HepG2 (cell line): ENCODE data around the gene TXNRD1. TPM values are rescaled to one million over a fixed set of nuclear protein-coding genes. Genes with fewer than 3 reads are reported as not detected.

Experiments
- ATAC-seq: fragments of 200-7000 bp; cut with Tn5 transposase; 3 replicates; pipeline ENCODE4 v1.9.1; 2020; ENCODE audit warnings: mild to moderate bottlenecking, moderate library complexity
- BruUV-seq: library from RNA; stranded (reverse); fragments of 400-500 nt; replicated peaks from 2 replicates; lab custom pipeline; 2021; lab: Mats Ljungman, UMichigan
- CTCF ChIA-PET: fragments of 300-600 bp; formaldehyde crosslinking; extraction: SDS; loops from one replicate; lab custom pipeline; 2021; ENCODE audit warnings: low total read pairs, inconsistent platforms, low intra/inter-chr PET ratio; lab: Yijun Ruan, JAX
- POLR2A ChIA-PET: fragments of 350-600 bp; sonication (Branson Sonifier 250); formaldehyde crosslinking; loops from one replicate; lab custom pipeline; 2020; ENCODE audit warnings: antibody characterized with exemption, inconsistent platforms; lab: Yijun Ruan, JAX
- DNase-seq: peaks from one replicate; pipeline ENCODE4 v3.0.0-alpha.2; 2015; ENCODE audit warnings: low spot score
- FAIRE-seq: peaks from 3 replicates; lab custom pipeline; 2011; peaks lifted over from hg19 to GRCh38; lab: Jason Lieb, UNC
- H2AFZ ChIP-seq: one replicate; pipeline ENCODE4 v1.6.1; 2011; ENCODE audit warnings: low read length, inconsistent platforms
- H3K27ac ChIP-seq: fragments of 300-600 bp; 3 replicates; pipeline ENCODE4 v1.8.0; 2011; ENCODE audit warnings: mixed run types, mild to moderate bottlenecking, mixed read lengths, low read length, inconsistent platforms; ENCODE audit not compliant: insufficient read depth; ENCODE audit errors: extremely low read length
- H3K27me3 ChIP-seq, 2 experiments: fragments of 200-600 bp in 1 of 2; 2 replicates in 1 of 2; 3 replicates in 1 of 2; pipeline versions ENCODE4 v1.6.0 to v1.8.0; 2011; ENCODE audit warnings: low read length in 2 of 2, mild to moderate bottlenecking in 2 of 2, moderate library complexity in 2 of 2, inconsistent platforms in 1 of 2; ENCODE audit not compliant: insufficient read depth in 2 of 2, control insufficient read depth in 1 of 2
- H3K36me3 ChIP-seq, 2 experiments: fragments of 200-600 bp in 1 of 2; replicated peaks in 1 of 2; 2 replicates in 1 of 2; 3 replicates in 1 of 2; pipeline versions ENCODE4 v1.5.1 to v1.8.0; 2011; ENCODE audit warnings: low read length in 2 of 2, inconsistent platforms in 1 of 2; ENCODE audit not compliant: insufficient read depth in 2 of 2, control insufficient read depth in 1 of 2
- H3K4me1 ChIP-seq: 2 replicates; pipeline ENCODE4 v1.5.1; 2012; ENCODE audit warnings: low read length, inconsistent platforms; ENCODE audit not compliant: insufficient read depth
- H3K4me2 ChIP-seq: 2 replicates; pipeline ENCODE4 v1.6.0; 2011; ENCODE audit warnings: low read depth, low read length, inconsistent platforms
- H3K4me3 ChIP-seq, 3 experiments: fragments of 200-600 bp in 1 of 3; sonication (generic), shearing (Covaris generic) in 1 of 3; replicated peaks in 1 of 3; 2 replicates each; pipeline ENCODE4 v1.5.1; 2011 to 2016; ENCODE audit warnings: low read length in 3 of 3, inconsistent platforms in 2 of 3, low read depth in 2 of 3, mild to moderate bottlenecking in 2 of 3, control low read depth in 1 of 3, mixed read lengths in 1 of 3; ENCODE audit not compliant: insufficient read depth in 1 of 3
- H3K79me2 ChIP-seq: one replicate; pipeline ENCODE4 v1.6.1; 2011; ENCODE audit warnings: low read length, inconsistent platforms; ENCODE audit not compliant: insufficient read depth
- H3K9ac ChIP-seq: 2 replicates; pipeline ENCODE4 v1.6.0; 2011; ENCODE audit warnings: mild to moderate bottlenecking, low read depth, low read length, inconsistent platforms; ENCODE audit not compliant: insufficient read depth
- H3K9me3 ChIP-seq: 2 replicates; pipeline ENCODE4 v1.5.1; 2012; ENCODE audit warnings: mild to moderate bottlenecking, low read length
- H4K20me1 ChIP-seq: 2 replicates; pipeline ENCODE4 v1.6.0; 2011; ENCODE audit warnings: inconsistent platforms, mild to moderate bottlenecking, low read length, moderate library complexity; ENCODE audit not compliant: insufficient read depth
- HNF4A ChIP-seq: sonication (generic); formaldehyde crosslinking; IDR thresholded peaks from 2 replicates; pipeline ENCODE4 v1.4.0; 2020; ENCODE audit warnings: missing genetic modification reagents
- NR2C2 ChIP-seq: sonication (generic); formaldehyde crosslinking; IDR thresholded peaks from 2 replicates; pipeline ENCODE4 v1.4.0; 2020; ENCODE audit warnings: missing genetic modification reagents, mild to moderate bottlenecking, moderate library complexity, borderline replicate concordance
- ZNF747 ChIP-seq: sonication (generic); formaldehyde crosslinking; IDR thresholded peaks from 2 replicates; pipeline ENCODE4 v1.8.1; 2023; ENCODE audit warnings: missing genetic modification reagents, mild to moderate bottlenecking, borderline replicate concordance
- WGBS: methylation state at CpG from one replicate; pipeline ENCODE4 v1.1.6; 2017; ENCODE audit warnings: low lambda C conversion rate; 5-methylcytosine and 5-hydroxymethylcytosine counted together
- in situ Hi-C: cut with HindIII; loops from 2 replicates; pipeline ENCODE4 v1.10.0; 2017; ENCODE audit warnings: low pct_unique_long_range_greater_than_20kb; ENCODE audit not compliant: extremely low pct_ligation_motif_present
- intact Hi-C: fragments of 100-400 bp; cut with micrococcal nuclease; formaldehyde crosslinking; loops from one replicate; pipeline ENCODE4 v1.10.0; 2022; ENCODE audit not compliant: unreplicated experiment
- polyA plus RNA-seq, 8 experiments: library from polyadenylated mRNA; depleted of rRNA in 3 of 8; stranded (reverse) in 7 of 8; unstranded in 1 of 8; fragments of >200 nt; fragmentation: Illumina TruSeq in 4 of 8; extraction: Trizol in 4 of 8; gene quantifications; 2 replicates each; pipeline versions ENCODE4 v1.2.1 to v1.2.3, GENCODE V29; 2011 to 2016; ENCODE audit warnings: low read depth in 4 of 8, missing spikeins in 1 of 8, mixed read lengths in 1 of 8; ENCODE audit not compliant: insufficient read depth in 1 of 8
- total RNA-seq, 5 experiments: library from RNA; depleted of rRNA; stranded (reverse); fragments of >200 nt; fragmentation: Illumina TruSeq; extraction: Trizol; gene quantifications; 2 replicates each; pipeline ENCODE4 v1.2.3, GENCODE V29; 2016; ENCODE audit warnings: low read depth in 1 of 5
- TF ChIP-seq, protein P1 (sequence below): sonication (generic); formaldehyde crosslinking; IDR thresholded peaks from 2 replicates; pipeline ENCODE4 v1.5.0; 2020; ENCODE audit warnings: mild to moderate bottlenecking, missing genetic modification reagents, borderline replicate concordance
- TF ChIP-seq, protein P2 (sequence below): sonication (generic); formaldehyde crosslinking; IDR thresholded peaks from 2 replicates; pipeline ENCODE4 v1.5.1; 2020; ENCODE audit warnings: missing genetic modification reagents, mild to moderate bottlenecking, borderline replicate concordance

The TXNRD1 gene
- total and polyA plus RNA-seq, 2 of the 13 experiments (the other 11 are each of a cell fraction or from before 2014, with no cell fraction given) = 54.0 to 190 TPM

DNA sequence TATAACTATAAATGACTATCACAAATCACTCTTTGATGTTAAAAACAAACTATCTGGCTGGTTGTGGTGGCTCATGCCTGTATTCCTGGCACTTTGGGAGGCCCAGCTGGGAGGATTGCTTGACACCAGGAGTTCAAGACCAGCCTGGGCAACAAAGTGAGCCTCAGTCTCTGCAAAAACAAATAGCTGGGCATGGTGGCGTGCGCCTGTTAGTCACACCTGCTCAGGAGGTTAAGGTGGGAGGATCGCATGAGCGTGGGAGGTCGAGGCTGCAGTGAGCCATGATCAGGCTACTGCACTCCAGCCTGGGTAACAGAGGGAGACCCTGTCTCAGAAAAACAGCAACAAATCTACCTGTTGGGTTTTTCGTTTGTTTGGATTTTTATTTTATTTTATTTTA lies 5.4 kb downstream of the TXNRD1 start (continued):
- TF ChIP-seq NR2C2 (CRISPR knock-in tag) (no peak), ZNF747 (no peak), HNF4A (CRISPR knock-in tag) (no peak)

DNA sequence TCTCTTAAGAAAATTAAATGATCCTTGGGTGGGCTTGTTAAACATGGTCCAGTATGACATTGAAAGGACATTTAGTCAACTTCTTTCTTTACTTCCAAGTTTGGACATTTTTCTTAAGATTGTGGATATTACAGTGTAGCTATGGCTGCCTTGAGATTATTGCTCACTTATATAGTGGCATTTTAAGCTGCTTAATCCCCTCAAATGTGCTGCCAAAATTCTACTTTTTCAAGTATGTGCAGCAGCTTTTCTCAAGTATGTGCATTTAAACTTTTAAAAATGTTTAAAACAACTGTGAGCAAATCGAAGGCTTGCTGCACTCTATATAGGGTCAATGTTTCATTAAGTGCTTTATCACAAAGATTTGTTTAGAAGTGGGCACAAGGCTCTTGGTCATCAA lies 7.4 kb downstream of the TXNRD1 start:
- no peak for FAIRE-seq
- Histone ChIP-seq H3K9me3 (no peaks in the 10 kb centered on the region), H3K4me3 (no peak overlapping the region), H3K27me3 (peaks cover 0 to 10% of the 10 kb centered on the region in 2 experiments; a peak in 2 of 5 replicates), H3K4me2 (no peak overlapping the region), H2AFZ (no peak overlapping the region), H3K79me2 (no peaks in the 10 kb centered on the region), H3K9ac (no peak overlapping the region), H4K20me1 (no peaks in the 10 kb centered on the region), H3K36me3 (no peaks in the 10 kb centered on the region), H3K27ac (no peak overlapping the region), H3K4me1 (peaks cover 19% of the 10 kb centered on the region)
- in situ Hi-C loops = no loop called here
- TF ChIP-seq, protein P1, sequence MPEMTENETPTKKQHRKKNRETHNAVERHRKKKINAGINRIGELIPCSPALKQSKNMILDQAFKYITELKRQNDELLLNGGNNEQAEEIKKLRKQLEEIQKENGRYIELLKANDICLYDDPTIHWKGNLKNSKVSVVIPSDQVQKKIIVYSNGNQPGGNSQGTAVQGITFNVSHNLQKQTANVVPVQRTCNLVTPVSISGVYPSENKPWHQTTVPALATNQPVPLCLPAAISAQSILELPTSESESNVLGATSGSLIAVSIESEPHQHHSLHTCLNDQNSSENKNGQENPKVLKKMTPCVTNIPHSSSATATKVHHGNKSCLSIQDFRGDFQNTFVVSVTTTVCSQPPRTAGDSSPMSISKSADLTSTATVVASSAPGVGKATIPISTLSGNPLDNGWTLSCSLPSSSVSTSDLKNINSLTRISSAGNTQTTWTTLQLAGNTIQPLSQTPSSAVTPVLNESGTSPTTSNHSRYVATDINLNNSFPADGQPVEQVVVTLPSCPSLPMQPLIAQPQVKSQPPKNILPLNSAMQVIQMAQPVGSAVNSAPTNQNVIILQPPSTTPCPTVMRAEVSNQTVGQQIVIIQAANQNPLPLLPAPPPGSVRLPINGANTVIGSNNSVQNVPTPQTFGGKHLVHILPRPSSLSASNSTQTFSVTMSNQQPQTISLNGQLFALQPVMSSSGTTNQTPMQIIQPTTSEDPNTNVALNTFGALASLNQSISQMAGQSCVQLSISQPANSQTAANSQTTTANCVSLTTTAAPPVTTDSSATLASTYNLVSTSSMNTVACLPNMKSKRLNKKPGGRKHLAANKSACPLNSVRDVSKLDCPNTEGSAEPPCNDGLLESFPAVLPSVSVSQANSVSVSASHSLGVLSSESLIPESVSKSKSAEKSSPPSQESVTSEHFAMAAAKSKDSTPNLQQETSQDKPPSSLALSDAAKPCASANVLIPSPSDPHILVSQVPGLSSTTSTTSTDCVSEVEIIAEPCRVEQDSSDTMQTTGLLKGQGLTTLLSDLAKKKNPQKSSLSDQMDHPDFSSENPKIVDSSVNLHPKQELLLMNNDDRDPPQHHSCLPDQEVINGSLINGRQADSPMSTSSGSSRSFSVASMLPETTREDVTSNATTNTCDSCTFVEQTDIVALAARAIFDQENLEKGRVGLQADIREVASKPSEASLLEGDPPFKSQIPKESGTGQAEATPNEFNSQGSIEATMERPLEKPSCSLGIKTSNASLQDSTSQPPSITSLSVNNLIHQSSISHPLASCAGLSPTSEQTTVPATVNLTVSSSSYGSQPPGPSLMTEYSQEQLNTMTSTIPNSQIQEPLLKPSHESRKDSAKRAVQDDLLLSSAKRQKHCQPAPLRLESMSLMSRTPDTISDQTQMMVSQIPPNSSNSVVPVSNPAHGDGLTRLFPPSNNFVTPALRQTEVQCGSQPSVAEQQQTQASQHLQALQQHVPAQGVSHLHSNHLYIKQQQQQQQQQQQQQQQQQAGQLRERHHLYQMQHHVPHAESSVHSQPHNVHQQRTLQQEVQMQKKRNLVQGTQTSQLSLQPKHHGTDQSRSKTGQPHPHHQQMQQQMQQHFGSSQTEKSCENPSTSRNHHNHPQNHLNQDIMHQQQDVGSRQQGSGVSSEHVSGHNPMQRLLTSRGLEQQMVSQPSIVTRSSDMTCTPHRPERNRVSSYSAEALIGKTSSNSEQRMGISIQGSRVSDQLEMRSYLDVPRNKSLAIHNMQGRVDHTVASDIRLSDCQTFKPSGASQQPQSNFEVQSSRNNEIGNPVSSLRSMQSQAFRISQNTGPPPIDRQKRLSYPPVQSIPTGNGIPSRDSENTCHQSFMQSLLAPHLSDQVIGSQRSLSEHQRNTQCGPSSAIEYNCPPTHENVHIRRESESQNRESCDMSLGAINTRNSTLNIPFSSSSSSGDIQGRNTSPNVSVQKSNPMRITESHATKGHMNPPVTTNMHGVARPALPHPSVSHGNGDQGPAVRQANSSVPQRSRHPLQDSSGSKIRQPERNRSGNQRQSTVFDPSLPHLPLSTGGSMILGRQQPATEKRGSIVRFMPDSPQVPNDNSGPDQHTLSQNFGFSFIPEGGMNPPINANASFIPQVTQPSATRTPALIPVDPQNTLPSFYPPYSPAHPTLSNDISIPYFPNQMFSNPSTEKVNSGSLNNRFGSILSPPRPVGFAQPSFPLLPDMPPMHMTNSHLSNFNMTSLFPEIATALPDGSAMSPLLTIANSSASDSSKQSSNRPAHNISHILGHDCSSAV = no peak
- TF ChIP-seq, protein P2, sequence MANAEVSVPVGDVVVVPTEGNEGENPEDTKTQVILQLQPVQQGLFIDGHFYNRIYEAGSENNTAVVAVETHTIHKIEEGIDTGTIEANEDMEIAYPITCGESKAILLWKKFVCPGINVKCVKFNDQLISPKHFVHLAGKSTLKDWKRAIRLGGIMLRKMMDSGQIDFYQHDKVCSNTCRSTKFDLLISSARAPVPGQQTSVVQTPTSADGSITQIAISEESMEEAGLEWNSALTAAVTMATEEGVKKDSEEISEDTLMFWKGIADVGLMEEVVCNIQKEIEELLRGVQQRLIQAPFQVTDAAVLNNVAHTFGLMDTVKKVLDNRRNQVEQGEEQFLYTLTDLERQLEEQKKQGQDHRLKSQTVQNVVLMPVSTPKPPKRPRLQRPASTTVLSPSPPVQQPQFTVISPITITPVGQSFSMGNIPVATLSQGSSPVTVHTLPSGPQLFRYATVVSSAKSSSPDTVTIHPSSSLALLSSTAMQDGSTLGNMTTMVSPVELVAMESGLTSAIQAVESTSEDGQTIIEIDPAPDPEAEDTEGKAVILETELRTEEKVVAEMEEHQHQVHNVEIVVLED = no peak
- no TSS peak for BruUV-seq
- intact Hi-C loops = no loop called here
- no peak for ATAC-seq
- 3% methylated on average over 1 of the region's 1 CpG for WGBS
- POLR2A ChIA-PET = no interaction called here
- DNase-seq = no peak
- CTCF ChIA-PET = no interaction called here
